GM21786 (cell line): Measurements from ENCODE around the gene IL17C.

Experiments
- ATAC-seq: cut with Tn5 transposase; IDR thresholded peaks from one replicate; pipeline ENCODE4 v1.9.1; 2021; ENCODE audit not compliant: unreplicated experiment

Gene IL17C

GRCh38 chr16:88642881-88643643 is 4.7 kb downstream of the IL17C start:
- no peak for ATAC-seq

DNA sequence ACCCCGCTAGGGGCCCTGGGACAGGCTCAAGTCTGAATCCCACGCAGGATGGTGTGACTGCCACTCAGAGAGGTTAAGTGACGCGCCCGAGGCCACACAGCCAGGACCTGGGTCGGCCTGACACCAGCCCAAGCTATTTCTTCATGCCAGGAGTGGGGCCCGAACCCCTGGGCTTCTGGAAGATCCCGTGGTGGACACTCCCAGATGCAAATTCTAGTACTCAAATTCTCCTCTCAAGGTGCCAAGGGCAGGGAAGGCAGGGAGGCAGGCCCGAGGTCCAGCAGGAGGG is 5.2 kb downstream of the IL17C start:
- no peak for ATAC-seq

DNA sequence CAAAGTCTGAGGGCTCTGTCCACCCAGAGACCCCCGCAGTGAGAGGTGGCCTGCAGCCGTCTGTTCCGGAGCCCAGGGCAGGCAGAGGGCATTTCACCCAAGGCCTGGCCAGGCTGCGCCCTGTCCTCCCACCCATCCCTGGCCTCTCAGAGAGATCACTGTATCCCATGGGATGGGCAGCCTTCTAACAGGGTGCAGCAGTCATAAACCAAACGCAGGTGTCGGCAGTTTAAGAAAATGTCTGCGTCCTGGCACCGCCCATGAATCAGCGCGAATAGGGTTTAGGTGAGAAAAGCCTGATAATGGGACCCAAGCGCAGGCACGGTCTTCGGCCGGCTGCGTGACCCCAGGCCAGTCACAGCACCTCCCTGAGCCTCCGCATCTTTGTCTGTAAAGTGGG is 7.1 kb downstream of the IL17C start:
- ATAC-seq, result no peak

GRCh38 chr16:88645941-88646340 is 7.6 kb downstream of the IL17C start:
- no peak for ATAC-seq

GRCh38 chr16:88646345-88647034 is 8.1 kb downstream of the IL17C start:
- ATAC-seq, result no peak

DNA sequence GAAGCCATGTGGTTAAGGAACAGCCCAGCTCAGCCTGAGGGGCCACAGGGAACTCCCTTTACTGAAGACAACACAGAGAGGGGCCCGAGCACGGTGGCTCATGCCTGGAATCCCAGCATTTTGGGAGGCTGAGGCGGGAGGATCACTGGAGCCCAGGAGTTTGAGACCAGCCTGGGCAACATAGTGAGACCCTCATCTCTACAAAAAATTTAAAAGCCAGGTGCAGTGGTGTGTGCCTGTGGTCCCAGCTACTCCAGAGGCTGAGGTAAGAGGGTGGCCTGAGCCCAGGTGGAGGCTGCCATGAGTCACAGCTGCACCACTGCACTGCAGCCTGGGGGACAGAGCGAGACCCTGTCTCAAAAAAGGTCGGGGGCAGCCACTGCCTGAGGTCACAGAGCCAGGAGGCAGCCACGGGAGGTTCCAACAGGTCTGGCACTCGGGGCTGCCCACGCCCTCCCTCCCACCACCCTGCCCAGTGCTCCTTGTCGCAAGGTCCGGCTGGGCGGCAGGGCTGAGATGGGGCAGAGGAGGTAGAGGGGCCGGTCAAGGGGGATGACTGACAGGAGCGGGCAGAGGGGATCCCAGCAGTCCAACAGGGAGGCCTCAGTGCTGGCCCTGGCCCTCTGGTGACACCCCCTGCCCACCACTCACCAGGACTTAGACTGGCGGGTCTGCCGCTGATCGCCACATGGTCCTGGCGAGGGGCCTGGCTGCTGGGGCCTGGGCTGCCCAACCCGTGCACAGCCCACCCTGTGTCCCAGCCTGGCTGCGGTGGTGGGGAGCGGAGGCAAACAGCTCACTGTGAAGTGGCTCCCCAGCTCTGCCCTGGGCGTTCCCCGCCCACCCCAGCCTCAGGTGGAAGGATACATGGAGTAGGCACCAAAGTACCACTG is 9.1 kb downstream of the IL17C start:
- ATAC-seq, result no peak

DNA sequence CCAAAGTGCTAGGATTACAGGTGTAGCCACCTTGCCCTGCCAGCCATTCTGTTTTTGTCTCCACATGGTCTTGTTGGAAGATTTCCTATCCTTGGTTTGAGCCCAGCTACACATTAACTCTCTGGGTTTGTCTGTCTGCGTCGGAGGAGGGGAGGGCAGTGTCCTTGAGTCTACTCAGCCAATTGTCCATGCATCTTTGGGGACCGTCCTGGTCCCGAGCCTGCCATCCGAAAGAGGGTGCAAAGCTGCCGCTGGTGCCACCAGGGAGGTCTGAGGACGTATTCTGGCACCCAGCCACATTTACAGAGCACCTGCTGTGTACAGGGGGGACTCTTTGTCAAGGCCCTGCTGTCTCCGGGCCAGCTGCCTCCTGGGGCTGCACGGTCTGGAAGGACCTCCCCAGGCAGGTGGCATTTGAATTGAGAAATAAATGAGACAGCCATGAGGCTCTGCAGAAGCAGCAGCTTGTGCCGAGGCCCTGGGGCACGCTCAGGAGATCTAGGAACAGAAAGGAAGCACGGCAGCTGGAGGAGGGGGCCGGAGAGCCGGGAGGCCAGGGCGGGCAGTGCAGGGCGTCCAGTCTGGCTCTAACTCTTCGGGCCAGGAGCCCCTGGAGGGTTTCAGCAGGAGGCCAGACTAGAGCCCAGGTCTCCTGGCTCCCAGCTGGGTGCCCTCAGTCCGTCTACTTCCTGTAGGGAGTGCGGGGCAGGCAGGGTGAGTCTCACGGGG is 11.0 kb downstream of the IL17C start:
- ATAC-seq, result no peak

DNA sequence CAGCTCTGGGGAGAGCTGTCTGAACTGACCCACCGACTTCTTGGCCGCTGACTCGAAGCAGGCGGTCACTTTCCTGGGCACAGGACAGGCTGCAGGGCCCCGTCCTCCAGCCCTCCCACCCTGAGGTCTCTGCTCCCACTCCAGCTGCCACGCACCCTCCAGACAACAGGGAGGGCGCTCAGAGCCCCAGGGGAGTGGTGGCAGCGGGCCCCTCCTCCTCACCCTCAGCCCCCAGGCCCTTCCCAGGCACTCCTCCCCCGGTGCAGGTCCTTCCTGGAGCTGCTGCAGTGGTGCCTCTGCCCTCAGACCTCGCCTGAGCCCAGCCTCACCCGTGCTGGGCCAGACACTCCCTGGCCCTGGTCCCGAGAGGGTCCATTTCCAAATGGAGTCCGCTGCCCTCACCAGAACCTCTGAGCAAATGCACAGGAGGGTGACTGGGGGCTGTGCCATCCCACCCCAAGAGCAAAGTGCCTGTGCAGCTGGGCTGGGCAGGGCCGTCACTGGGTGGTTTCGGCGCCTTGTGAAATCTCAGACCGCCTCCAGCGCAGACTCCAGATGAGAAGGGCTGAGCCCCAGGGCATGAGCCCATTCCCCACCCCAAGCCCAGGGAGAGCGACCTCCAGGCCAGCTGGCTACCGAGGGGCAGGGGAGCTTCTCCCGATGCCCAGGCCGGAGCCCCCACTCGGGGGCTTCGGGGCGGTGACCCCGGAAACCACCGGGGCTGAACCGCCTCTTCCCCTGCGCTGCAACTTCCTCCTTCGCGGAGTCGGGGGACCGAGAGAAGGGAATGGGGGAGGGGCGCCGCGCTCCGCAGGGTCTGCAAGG is 11.8 kb downstream of the IL17C start:
- peak; percentile 12 for ATAC-seq

- peak; percentile 73 for ATAC-seq
These were observed 12.4 kb downstream of the IL17C start, which contains the start of gene CYBA for GRCh38 chr16:88650749-88651275. Gene CYBA (minus strand): TSS chr16:88651053. CDS start chr16:88651013, 40 bp downstream.

DNA sequence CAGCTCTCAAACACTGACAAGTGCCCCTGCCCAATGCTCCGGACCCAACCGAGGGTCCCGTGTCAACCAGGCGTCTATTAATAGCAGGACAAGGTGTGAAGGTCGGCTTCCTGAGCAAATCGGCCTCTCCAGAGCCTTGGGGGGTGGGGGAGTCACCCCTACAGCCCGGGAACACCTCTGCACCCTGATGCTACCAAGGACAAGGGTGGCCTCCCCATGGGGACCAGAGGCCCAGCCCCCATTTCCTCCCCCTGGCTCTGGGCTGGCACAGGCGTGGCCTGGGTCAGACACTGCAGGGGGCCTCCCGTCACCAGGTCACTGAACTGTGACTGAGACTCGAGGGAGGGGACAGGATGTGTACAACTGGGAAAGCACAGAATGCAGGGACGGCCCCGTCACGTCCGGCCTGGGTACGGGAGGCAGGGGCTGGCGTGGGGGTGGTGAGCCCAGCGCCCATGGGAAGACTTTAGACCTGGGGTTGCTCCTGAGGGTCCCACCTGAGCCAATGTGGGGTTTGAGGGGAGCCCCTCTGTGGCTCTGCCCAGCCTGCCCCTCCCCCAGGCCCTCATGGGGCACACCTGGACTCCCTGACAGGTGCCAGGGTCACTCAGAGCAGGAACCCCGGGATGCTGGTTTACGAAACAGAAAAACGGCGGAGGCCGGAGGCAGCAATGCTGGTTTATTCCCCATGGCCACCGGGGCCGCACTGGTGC is 13.1 kb downstream of the IL17C start:
- peak; percentile 75 for ATAC-seq

DNA sequence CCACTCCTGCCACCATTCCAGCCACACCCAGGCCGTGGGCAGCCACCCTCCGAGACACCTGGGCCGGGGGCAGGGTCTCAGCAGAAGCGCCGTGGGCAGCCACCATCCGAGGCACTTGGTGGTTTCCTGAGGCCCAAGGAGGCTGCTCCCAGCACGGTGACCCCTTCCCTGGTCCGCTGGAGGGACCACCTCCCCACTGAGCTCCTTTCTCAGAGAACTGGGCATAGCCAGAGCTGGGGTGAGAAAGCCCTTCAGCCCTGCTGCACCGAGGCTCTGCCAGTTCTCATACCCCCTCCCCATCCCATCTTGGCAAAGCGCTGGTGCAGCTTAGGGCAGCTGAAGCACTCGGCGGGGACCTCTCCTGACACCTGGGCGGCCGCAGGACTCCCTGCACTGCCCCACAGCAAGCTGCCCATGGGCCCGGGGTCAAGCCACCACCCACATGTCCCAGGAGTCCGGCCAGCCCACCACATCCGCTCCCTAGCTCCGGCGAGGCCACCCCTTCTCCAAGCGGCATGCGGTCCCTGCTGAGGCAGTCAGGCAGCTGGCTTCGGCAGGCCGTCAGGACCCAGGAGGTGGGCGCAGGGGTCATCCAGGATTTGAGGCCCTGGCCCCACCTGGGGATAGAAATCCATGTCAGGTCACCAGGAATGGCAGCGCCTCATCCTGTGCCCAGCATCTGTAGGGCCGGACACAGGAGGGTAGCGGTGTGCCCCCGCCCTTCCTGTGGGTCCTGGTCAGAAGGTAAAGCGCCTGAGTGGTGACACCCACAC is 13.8 kb downstream of the IL17C start:
- ATAC-seq, result no peak

GRCh38 chr16:88652762-88653063 is 14.3 kb downstream of the IL17C start:
- no peak for ATAC-seq

DNA sequence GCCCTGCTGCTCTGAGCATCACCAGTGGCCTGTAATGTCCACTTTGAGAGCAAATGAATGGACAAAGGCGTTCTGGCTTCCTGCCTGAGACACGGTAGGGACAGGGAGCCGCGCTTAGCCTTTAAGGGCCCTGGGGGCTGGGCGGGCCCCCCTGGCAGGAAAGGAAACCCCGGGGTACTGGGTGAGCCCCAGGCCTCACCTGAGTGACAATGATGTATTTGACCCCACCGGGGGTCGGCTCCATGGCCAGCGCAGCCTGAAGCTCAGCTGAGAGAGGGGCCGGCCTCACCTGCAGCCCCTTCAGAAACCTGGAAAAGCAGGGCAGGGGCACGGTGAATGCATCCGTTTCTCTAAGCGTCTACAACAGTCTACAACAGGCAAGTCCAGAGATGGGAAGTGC is 14.7 kb downstream of the IL17C start:
- ATAC-seq, result no peak

- ATAC-seq, result no peak
These were observed 15.4 kb downstream of the IL17C start for GRCh38 chr16:88653596-88654362.

- ATAC-seq, result no peak
These were observed 16.1 kb downstream of the IL17C start for GRCh38 chr16:88654363-88655052.

- no peak for ATAC-seq
These were observed 16.8 kb downstream of the IL17C start for GRCh38 chr16:88655053-88655732.

DNA sequence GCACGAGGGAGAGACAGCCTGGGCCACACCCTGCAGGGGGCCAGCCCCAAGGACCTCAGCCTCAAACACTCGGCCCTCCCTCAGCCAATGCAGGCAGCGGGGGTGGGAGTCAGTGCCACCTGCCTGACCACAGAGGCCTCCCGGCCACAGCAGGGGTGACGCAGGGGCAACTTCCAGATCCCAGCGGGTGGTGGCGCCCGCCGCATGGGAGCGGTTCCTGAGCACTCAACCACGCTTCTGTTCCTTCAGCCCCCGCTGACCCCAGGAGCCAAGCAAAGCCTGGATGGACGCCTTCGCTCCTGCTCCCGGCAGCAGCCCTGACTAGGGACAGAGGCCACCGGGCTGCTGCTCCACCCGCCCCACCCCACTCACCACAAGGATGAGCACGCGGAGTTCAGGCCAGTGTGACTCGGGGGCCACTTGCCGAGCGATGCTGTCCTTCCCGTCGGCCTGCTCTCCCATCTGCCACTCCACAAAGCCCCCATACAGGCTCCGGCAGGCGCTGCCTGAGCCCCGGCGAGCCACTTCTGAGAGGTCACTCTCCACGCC is 17.4 kb downstream of the IL17C start:
- ATAC-seq, result no peak
